GM21390 (cell line): Measurements from ENCODE around the gene SPATA18.

Experiments used
- ATAC-seq: cut with Tn5 transposase; IDR thresholded peaks from one replicate; pipeline ENCODE4 v1.9.1; 2021; ENCODE audit not compliant: unreplicated experiment

SPATA18 gene, protein sequence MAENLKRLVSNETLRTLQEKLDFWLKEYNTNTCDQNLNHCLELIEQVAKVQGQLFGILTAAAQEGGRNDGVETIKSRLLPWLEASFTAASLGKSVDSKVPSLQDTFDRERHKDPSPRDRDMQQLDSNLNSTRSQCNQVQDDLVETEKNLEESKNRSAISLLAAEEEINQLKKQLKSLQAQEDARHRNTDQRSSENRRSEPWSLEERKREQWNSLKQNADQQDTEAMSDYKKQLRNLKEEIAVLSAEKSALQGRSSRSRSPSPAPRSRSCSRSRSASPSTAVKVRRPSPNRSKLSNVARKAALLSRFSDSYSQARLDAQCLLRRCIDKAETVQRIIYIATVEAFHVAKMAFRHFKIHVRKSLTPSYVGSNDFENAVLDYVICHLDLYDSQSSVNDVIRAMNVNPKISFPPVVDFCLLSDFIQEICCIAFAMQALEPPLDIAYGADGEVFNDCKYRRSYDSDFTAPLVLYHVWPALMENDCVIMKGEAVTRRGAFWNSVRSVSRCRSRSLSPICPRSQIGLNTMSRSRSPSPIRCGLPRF

DNA sequence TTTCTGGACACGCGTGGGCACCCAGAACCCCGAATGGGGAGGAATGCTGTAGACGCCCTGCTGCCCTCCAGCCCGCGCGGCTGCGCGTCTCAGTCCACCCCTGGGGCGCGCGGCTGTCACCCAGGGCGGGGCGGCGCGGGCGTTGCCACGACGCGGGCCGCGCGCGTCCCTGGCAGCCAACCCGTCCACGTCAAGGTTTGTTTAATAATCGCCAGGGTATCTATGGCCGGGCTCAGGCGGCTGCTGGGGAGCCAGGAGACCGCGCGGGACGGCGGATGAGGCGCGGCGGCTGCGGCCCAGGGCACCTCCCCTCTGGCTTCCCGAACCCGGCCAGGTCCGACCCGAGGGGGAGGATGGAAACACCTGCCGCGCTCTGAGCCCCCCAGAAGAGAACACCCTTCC lies at the start of gene SPATA18:
SPATA18 (plus strand) TSS at position 92 of the 402 bp plus-strand sequence. CDS start 401 bp downstream, outside the sequence.
- peak; percentile 56 for ATAC-seq

DNA sequence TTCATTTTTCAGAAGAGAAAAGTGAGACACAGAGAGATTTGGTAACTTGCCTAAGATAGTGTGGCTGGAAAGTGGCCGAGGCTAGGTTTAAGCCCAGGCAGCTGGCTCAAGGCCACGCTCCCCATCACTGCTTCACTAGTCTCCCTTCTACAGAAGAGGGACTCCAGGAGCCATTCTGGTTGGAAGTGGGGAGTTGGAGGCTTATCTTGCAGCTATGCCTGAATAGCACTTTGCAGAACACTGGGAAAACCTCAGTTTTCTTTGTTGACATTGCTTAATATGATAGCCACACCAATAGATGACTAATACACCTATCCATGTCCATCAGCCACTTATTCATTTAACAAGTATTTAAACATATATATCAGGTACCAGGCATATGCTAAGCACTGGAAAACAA lies 49.5 kb upstream of the SPATA18 start:
- no peak for ATAC-seq

DNA sequence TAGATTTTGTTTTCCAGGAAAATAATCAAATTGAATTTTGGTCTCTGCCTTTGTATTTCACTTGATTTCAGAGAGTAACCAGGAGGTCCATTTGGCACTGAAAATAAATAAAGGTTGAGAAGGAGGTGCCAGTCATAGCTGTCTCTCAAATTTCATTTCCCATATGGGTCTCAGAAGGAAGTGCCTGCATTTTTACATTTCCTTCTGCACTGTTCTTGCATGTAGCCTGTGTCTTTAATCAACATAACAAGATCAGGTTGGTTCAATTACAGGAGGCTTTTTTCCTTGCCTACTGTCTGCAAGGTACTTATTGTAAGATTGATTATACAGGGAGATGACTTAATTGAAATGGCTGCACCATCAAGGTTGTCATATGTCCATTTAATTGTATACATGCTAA lies 46.7 kb upstream of the SPATA18 start:
- no peak for ATAC-seq

DNA sequence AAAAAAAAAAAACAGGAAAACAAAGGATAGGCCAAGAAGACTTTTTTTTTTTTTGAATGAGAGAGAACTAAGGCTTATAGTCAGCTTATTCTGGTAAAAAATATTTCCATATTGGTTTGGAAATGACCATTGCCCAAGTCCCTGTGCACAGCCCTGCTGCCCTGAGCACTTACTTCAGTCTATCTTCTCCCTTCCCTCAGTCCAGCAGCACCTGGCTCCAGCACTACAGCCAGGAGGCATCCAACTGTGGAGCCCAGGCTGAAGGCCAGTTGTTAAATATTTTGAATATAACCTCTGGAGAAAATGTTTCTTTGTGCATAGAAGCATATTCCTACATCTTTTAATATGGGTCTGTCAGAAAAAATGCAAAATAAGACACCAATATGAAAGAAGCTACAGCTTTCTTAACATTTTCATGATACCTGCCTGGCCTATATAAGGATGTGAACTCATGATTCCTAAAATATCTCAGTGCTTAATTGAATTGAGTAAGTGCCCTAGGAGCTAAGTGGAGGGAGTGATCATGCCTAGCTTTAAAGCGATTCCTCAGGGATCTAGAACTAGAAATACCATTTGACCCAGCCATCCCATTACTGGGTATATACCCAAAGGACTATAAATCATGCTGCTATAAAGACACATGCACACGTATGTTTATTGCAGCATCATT lies 45.4 kb upstream of the SPATA18 start:
- no peak for ATAC-seq

DNA sequence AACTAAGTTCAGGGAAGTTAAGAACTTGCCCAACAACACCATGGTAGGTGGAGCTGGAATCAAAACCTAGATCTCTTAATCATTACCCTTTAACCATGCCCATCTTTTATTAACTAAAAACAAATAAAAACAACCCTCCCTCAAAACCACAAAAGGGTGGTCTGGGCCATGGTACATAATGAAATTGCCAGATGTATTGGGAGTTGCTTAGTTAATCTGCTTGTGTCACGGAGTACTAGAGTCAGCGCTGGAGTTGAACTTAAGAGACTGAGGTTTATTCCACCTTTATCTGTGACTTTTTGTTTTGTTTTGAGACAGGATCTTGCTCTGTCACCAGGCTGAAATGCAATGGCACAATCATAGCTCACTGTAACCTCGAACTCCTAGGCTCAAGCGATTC lies 44.2 kb upstream of the SPATA18 start:
- ATAC-seq: no peak

DNA sequence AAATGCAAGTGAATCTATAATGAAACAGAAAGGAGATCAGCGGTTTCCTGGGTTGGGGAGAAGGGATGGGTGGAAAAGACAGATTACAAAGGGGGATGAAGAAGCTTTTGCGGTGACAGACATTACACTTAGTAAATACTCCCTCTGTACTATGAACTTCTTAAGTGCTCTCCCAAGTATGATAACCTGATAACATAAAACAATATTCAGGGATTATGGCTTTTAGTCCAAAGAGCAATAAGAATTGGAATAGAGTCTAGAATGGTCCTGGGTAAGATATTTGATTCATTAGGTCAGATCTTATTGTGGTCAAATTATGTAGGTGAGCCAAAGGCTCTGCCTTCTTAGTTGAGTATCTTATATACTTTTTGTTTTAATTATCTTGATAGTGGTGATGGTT lies 40.1 kb upstream of the SPATA18 start:
- no peak for ATAC-seq

DNA sequence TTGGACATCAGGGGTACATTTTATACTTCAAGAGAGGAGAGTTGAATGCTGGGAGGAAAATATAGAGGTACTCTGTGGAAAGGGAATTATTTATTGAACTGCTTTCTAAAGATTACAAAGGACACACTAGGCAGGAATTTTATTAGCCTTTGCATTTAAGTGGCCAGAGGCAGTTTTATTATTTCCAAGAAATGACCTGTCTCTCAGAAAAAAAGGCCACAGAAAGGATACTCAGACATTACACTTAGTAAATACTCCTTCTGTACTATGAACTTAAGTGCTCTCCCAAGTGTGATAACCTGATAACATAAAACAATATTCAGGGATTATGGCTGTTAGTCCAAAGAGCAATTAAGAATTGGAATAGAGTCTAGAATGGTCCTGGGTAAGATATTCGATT lies 38.5 kb upstream of the SPATA18 start:
- ATAC-seq: no peak

DNA sequence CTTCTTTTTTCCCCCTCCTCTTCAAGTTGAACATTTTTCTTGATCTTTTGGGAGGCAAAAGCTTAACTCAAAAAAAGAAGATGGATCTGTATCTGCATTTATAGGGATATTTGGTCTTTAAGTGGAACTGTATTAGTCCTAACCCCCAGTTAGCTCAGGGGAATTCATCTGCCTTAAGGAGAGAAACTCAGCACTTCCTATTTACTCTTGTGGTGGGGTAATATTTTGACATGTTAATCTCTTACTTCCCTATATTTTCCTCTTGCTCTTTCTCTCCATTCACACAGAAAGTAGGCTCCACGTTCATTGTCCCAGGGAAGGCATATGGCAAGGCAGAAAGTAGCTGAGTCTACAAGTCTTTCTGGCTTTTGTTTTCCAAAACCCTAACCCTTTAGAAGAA lies 36.2 kb upstream of the SPATA18 start:
- no peak for ATAC-seq

DNA sequence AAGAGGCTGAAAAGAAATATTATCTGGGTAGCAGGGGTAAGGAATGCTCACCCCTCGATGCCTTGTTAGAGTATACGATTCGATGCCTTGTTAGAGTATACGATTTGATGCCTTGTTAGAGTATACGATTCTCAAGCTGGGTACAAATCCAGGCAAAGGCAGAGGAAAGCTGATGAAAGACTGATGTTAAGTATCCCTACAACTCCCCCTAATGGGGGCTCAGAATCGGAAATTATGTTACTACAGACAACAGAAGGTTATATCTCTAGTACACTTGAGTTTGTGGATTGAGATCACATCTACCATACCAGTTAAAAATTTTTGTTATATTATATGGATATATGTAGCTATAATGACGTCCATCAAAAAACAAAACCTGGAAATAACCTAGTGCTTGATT lies 35.7 kb upstream of the SPATA18 start:
- no peak for ATAC-seq

DNA sequence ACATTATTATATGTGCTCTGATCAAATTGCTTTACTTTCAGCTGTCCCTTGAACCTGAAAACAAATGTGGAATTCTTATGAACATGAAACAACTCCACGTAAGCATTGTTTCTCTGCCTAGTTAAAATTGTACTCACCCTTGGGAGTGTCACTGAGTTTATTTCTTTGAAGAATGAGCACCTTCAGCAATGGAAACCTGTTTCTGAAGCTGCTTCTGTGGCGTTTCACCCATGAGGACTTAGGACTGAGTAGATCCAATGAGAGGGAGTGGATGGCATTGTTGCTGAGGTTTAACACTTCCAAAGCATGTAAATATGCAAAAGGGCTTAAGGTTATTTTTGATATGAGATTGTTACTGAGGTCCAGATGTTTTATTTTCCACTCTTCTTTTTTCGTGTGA lies 34.1 kb upstream of the SPATA18 start:
- no peak for ATAC-seq

DNA sequence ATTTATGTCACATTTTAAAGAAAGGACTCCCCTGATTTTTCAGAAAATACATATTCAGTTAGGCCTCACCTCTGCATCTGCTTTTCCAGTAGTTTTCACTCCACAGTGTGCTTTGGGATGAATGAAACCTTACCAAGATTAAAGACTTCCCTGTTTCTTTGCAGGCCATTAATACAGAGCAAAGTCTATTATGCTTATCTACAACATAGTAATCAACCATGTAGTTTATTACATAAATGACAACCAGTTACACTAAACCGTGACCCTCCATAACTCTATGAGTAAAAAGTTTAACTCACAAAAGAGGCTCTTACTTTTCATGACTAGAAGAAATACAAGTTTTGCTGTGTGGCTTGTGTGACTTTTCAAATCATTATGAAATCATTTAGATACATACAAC lies 33.3 kb upstream of the SPATA18 start:
- ATAC-seq: no peak

DNA sequence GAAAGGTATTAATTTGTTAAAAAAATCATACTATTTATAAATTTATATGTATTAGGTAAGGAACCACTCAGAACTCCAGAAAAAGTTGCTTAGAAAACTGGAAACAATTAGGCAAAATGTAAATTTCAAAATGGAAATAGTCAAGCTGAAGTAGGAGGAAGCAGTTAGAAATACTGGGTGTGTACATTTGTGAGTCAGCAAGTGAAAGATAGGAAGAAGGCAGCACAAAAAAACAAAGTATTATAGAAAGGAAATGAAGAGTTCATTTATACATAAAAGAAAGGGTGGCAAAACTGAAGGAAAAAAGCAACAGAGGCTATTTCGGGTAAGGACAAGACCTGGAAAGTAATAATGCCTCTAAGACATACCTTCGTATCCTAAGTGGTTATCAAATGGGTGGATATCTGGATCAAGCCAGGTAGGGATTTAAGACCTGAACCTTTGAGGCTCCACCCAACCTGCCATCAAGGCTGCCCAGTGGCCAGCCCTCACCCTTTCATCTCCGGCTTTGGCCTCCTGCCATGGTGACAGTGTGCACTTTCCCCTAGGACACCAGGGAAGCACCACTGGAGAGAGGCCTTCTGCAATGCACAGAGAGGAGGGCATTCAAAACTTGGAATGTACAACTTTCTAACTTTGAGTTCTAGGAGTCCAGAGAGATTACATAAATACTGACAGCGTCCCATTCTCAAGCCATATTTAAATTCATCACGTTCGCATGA lies 31.0 kb upstream of the SPATA18 start, which contains the start of gene LRRC66:
LRRC66 (minus strand) TSS at position 428 of the 722 bp plus-strand sequence. CDS start 2,750 bp downstream, outside the sequence.
- no peak for ATAC-seq

DNA sequence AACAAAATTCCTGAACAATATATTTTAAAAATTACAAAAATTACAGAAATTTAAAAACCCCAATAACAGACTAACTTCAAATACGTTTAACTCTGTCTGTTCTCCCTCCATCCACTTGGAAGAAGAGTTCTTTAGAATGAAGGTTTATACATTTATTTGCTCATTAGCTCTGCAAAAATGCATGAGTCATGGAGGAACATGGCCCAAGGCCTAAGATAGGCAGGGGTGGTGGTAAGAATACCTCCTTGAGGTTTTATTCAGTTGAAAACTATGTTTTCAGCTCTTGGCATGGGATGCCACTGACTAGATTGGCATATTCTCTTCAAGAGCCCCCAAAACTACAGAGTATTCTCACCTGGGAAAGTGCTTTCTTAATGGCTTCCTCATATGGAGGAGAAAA lies 22.1 kb upstream of the SPATA18 start:
- ATAC-seq: no peak

DNA sequence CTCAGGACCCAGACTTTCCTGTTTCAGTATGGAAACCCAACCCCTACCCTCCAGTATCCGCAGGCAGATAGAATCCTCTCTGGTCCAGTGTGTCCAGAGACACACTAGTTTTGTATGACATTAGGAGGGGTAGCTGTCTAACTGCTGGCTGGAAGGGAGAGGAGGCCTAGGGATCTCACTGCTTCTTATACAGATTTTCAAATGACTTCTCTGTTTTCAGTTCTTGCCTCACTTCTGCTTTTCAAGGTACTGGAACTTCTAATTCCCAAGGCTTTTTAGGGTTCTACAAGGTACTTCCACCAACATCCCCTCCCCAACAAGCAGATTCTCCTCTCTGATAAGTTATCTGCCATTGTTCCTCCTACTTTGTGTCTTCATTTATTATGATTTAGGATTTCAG lies 19.1 kb upstream of the SPATA18 start:
- no peak for ATAC-seq

DNA sequence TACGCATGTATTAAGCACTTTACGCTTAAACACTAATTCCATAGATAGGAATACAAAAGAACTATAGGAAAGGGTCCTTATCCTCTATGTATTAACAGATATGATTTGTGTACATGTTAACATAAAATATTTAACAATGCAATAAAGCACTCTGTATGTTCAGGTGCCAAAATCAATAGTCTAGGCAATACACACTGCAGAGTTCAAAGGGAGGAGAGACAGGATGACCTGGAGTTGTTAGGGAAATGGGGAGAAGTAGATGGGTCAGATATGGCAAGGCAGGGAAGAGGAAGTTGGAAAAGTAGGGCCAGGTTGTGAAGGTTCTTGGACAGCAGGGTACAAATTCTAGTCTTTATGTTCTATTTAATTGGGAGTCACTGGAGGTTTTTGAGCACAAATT lies 15.9 kb upstream of the SPATA18 start:
- no peak for ATAC-seq

DNA sequence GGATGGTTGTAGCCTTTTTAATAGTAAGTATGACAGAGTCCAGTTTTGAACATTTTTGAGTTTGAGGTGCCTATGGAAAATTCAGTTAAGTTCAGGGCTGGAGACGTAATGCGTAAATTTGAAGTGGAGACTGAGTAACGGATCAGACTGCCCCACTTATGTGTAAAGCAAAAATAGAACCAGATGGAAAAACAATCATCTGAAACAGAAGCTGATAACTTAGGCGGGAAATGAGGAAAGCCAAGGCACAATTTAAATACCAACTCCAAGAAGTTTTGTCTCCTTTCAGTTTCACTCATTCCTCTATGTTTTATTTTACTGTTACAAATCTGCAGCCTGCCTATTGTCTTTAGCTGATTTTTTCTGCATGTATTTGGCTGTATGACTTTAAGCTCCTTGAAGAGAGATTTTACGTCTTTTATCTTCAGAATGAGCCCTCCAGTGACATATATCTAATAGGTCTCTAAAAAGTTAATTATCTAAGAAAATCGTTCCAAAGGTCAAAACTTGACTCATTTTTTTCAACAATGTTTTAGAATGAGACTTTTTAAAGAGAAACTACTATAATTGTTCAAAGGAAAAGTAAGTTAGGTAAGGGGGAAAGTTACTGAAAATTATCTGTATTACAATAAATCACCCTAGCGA lies 14.1 kb upstream of the SPATA18 start:
- no peak for ATAC-seq

DNA sequence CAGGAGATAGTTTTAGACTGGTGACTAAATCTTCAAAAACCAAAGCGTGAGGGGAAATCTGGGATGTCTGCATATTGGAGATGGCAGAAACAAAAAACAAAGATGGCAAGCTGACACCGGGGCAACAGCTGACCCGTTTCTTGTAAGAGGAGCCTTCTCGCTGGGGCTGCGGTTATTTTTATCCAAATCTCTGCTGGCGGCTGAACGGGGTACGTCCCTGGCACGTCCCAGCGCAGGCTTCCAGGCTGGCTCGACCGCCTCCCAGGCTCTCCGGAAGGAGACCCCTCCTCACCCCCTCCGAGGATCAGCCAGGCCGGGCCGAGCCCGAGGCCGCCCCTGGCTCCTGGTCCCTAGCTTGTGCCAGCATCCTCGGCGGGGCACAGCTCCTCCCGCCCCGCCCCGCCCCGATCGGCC lies 13.4 kb upstream of the SPATA18 start:
- peak; percentile 61 for ATAC-seq

DNA sequence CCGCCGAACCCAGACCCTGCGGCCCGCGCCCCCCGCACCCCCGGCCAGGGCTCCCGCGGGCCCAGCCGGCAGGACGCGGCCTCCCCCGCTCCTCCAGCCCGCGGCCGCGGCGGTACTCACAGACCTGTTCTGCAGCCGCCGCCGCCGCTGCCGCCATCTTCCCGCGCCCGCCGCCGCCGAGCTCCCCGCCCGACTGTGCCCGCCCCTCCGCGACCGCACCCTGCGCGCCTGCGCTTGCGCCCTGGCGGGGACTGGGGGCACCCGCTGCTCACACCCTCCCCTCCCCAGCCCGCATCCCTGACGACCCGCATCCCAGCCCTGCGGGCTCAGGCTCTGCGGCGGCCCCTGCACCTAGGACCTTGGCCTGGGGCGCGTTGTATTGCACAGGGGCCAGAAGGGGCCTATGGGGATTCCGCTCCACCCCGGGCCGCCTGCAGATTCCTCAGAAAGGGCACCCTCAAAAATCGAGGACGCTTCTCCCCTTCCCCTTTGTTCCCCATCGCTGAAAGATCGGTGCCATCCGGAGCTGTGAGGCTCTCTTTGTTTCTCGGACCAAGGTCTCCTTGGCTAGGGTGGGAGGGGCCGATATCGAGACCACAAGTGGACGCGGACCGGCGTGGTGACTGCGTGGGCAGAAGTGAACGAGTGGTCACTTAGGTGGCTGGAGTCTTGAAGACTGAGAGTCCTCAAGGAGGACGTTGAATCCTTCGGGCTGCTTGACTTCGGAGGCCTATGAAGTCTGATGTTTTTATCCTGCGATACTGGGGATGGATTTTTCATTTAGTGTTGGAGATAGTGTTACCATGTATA lies 12.8 kb upstream of the SPATA18 start, which contains the start of gene SGCB:
SGCB (minus strand) TSS at position 197 of the 810 bp plus-strand sequence; CDS start at position 157, 40 bp downstream.
- ATAC-seq: peak; percentile 90

DNA sequence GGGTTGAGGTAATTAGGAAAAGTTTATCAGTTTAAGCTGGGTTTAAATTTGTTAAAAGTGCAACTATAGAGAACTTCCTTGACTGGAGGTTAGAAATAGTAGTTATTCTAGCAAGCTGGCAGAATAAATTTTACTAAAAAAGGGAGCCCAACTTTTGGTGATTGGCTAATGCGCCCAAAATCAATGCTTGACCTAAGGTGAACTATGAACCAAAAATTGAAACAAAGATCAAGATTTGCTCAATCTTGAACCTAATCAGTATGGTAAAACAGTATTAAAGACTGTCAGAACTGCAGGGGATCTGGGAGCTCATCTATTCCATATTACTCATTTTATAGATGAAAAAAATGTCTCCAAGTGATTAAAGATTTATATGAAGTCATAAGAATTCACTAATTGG lies 6.1 kb upstream of the SPATA18 start:
- no peak for ATAC-seq

DNA sequence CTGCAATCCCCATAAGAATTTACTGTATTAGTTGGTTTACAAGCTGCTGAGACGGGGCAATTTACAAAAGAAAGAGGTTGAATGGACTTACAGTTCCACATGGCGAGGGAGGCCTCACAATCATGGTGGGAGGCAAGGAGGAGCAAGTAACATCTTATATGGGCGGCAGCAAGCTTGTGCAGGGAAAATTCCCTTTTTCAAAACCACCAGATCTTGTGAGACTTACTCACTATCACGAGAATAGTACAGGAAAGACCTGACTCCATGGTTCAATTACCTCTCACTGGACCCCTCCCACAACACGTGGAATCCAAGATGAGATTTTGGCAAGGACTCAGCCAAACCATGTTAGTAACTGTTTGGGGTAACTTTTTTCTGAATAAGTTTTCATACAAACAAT lies 1.8 kb upstream of the SPATA18 start:
- no peak for ATAC-seq
